ENCODE data around the gene NCDN. TPM values are rescaled to one million over a fixed set of nuclear protein-coding genes. Genes with fewer than 3 reads are reported as not detected.

Gene NCDN
- total and polyA plus RNA-seq, 7 experiments from 2014 or later = 17.1 to 38.6 (median 23.9) TPM

- Histone ChIP-seq H3K27ac (ENCODE audit: low read depth, low read length) (peak overlapping the region; percentile 77), H3K4me1 (ENCODE audit: control insufficient read depth in 2 of 2, insufficient read depth in 2 of 2, low read length in 2 of 2) (peaks cover 16 to 19% of the 10 kb centered on the region in 2 donors), H3K9me3 (ENCODE audit: control insufficient read depth in 2 of 3, low read length in 3 of 3) (no peaks in the 10 kb centered on the region), H3K36me3 (ENCODE audit: control insufficient read depth in 2 of 3, insufficient read depth in 3 of 3, low read length in 3 of 3) (peaks cover 0 to 21% (median 0%) of the 10 kb centered on the region in 3 experiments), H3K4me3 (ENCODE audit: low read length) (no peak overlapping the region), H3K27me3 (ENCODE audit: control insufficient read depth in 2 of 2, insufficient read depth in 2 of 2, low read length in 2 of 2) (no peaks in the 10 kb centered on the region)
- H3K9me3 Mint-ChIP-seq = no peaks in the 10 kb centered on the region
- H3K36me3 Mint-ChIP-seq = peaks cover 0 to 6% (median 0%) of the 10 kb centered on the region in 5 donors
- POLR2A ChIA-PET = interaction anchor here (1.7 kb wide), 1 partner anchor 211 kb away, joined by 5 read pairs; the partner anchor contains the start of gene CLSPN
- CTCF ChIA-PET = interaction anchor here (0.6 to 4.9 kb wide), 3 partner anchors 9 to 189 kb away, joined by 4 to 47 read pairs (median 4); no protein-coding TSS in a partner anchor
- peak overlapping the region in 9 of 10 donors; percentile 15 to 99 (median 80) for H3K4me3 Mint-ChIP-seq
- ATAC-seq (no peak), DNase-seq (peak in 3 of 9 donors; percentile 39 to 62 (median 48))
- H3K27me3 Mint-ChIP-seq = no peaks in the 10 kb centered on the region
- peak overlapping the region; percentile 18 to 88 (median 78) for H3K27ac Mint-ChIP-seq
- peaks cover 38 to 62% (median 54%) of the 10 kb centered on the region in 7 donors for H3K4me1 Mint-ChIP-seq
- intact Hi-C loops (cut with micrococcal nuclease) = loop anchor here in 1 of 2 donors (5.0 kb wide), 1 partner anchor 528 kb away; the partner anchor contains the start of gene ADPRS
These were observed 1.8 kb downstream of the NCDN start for GRCh38 chr1:35559317-35559944.

DNA sequence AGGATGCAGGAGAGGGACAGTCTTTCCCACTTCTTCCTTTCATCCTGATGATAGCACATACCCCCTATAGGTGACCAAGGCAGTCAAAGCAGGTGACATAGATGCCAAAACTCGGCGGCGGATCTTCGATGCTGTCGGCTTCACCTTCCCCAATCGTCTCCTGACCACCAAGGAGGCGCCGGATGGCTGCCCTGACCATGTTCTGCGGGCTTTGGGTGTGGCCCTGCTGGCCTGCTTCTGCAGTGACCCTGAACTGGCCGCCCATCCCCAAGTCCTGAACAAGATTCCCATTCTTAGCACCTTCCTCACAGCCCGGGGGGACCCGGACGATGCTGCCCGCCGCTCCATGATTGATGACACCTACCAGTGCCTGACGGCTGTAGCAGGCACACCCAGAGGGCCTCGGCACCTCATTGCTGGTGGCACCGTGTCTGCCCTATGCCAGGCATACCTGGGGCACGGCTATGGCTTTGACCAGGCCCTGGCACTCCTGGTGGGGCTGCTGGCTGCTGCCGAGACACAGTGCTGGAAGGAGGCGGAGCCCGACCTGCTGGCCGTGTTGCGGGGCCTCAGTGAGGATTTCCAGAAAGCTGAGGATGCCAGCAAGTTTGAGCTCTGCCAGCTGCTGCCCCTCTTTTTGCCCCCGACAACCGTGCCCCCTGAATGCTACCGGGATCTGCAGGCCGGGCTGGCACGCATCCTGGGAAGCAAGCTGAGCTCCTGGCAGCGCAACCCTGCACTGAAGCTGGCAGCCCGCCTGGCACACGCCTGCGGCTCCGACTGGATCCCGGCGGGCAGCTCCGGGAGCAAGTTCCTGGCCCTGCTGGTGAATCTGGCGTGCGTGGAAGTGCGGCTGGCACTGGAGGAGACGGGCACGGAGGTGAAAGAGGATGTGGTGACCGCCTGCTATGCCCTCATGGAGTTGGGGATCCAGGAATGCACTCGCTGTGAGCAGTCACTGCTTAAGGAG, 2.9 kb downstream of the NCDN start:
- Histone ChIP-seq H3K27me3 (ENCODE audit: control insufficient read depth in 2 of 2, insufficient read depth in 2 of 2, low read length in 2 of 2) (no peaks in the 10 kb centered on the region), H3K9me3 (ENCODE audit: control insufficient read depth in 2 of 3, low read length in 3 of 3) (no peaks in the 10 kb centered on the region), H3K4me3 (ENCODE audit: low read length) (no peak overlapping the region), H3K27ac (ENCODE audit: low read depth, low read length) (peak overlapping the region; percentile 77), H3K4me1 (ENCODE audit: control insufficient read depth in 2 of 2, insufficient read depth in 2 of 2, low read length in 2 of 2) (peaks cover 12 to 16% of the 10 kb centered on the region in 2 donors), H3K36me3 (ENCODE audit: control insufficient read depth in 2 of 3, insufficient read depth in 3 of 3, low read length in 3 of 3) (peaks cover 0 to 26% (median 0%) of the 10 kb centered on the region in 3 experiments)
- Mint-ChIP-seq H3K4me1 (peaks cover 32 to 58% (median 48%) of the 10 kb centered on the region in 7 donors), H3K9me3 (no peaks in the 10 kb centered on the region), H3K27ac (peak overlapping the region in 8 of 9 donors; percentile 18 to 88 (median 80)), H3K4me3 (peak overlapping the region in 1 of 10 donors; percentile 53), H3K27me3 (no peaks in the 10 kb centered on the region), H3K36me3 (peaks cover 0 to 8% (median 0%) of the 10 kb centered on the region in 5 donors)
- DNase-seq (no peak), ATAC-seq (no peak)
- intact Hi-C loops (cut with micrococcal nuclease) = no loop called here
- CTCF ChIA-PET = interaction anchor here (1.8 to 4.9 kb wide), 2 partner anchors 12 to 109 kb away, joined by 7 to 47 read pairs; partner anchors contain the start of gene TFAP2E
- POLR2A ChIA-PET = interaction anchor here (0.5 to 2.0 kb wide), 5 partner anchors 21 to 398 kb away, joined by 3 to 6 read pairs (median 4); partner anchors contain the start of gene CLSPN

DNA sequence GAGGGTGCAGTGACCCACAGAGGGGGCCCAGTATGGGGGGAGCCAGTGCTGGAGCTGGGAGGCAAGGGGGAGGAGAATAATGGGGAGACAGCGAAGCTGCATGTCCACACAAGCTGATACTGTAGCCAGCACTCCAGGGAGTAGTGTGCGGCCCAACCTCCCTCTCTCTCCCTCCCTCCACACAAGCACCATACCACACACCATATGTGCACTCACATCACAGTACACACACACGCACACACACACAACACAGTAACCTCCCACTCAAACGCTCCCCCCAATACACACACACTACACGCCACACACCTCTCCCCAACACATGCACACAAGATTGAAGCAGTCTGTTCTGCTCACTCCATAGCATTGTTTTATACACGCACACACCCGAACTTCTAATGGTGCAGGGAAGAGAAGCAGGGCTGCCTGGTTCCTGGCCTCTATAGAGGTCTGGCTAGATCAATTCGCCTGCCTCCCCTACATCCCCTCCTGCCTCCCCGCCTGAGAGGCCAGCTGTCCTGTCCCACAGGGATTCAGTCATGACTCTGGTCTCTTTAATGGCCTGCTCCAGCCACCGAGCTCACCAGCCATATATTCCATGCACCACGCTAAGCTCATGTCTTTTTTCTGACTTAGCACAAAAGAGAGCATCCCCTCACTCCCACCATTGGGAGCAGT, 3.8 kb downstream of the NCDN start:
- ATAC-seq (no peak), DNase-seq (peak in 1 of 9 donors; percentile 9)
- Mint-ChIP-seq H3K27ac (peak overlapping the region in 7 of 9 donors; percentile 13 to 89 (median 73)), H3K9me3 (no peaks in the 10 kb centered on the region), H3K4me1 (peaks cover 23 to 49% (median 39%) of the 10 kb centered on the region in 7 donors), H3K36me3 (peaks cover 0 to 8% (median 0%) of the 10 kb centered on the region in 5 donors), H3K4me3 (peak overlapping the region in 3 of 10 donors; percentile 5 to 22 (median 14)), H3K27me3 (no peaks in the 10 kb centered on the region)
- H3K27ac ChIP-seq (ENCODE audit: low read depth, low read length) = no peak overlapping the region
- no peak overlapping the region for H3K4me3 ChIP-seq (ENCODE audit: low read length)
- intact Hi-C loops (cut with micrococcal nuclease) = no loop called here
- peaks cover 0 to 28% (median 0%) of the 10 kb centered on the region in 3 experiments for H3K36me3 ChIP-seq (ENCODE audit: control insufficient read depth in 2 of 3, insufficient read depth in 3 of 3, low read length in 3 of 3)
- no peaks in the 10 kb centered on the region for H3K27me3 ChIP-seq (ENCODE audit: control insufficient read depth in 2 of 2, insufficient read depth in 2 of 2, low read length in 2 of 2)
- POLR2A ChIA-PET = interaction anchor here (0.5 to 2.0 kb wide), 3 partner anchors 22 to 399 kb away, joined by 3 to 6 read pairs (median 3); no protein-coding TSS in a partner anchor
- peaks cover 3 to 9% of the 10 kb centered on the region in 2 donors for H3K4me1 ChIP-seq (ENCODE audit: control insufficient read depth in 2 of 2, insufficient read depth in 2 of 2, low read length in 2 of 2)
- no peaks in the 10 kb centered on the region for H3K9me3 ChIP-seq (ENCODE audit: control insufficient read depth in 2 of 3, low read length in 3 of 3)
- CTCF ChIA-PET = interaction anchor here (1.1 to 4.9 kb wide), 3 partner anchors 11 to 154 kb away, joined by 5 to 47 read pairs (median 7); partner anchors contain the start of gene TFAP2E

DNA sequence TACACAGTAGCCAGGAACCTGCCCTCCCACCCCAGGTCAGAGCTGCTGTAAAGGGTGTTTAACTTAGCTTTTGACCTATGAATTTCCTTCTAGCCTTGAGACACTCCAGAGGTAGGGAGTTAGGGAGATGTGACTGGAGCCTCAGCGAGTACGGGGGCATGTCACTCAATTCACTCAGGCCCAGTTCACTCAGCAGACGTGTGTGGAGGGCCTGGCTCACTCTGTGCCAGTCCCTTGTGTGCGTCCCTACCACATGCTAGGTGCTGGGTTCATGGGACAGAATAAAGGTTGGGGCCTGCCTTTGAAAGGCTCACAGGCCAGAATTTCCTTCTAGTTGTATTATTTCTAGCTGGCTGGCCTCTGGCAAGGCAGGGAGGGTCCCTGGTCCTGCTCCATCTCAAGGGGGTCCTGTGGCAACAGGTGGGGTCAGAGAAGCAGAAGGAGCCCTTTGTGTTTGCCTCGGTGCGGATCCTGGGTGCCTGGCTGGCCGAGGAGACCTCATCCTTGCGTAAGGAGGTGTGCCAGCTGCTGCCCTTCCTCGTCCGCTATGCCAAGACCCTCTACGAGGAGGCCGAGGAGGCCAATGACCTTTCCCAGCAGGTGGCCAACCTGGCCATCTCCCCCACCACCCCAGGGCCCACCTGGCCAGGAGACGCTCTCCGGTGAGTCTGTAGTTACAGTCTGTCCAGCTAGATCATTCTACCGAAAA, 4.5 kb downstream of the NCDN start:
- CTCF ChIA-PET = interaction anchor here (1.1 to 4.9 kb wide), 3 partner anchors 11 to 153 kb away, joined by 5 to 47 read pairs (median 7); partner anchors contain the start of gene TFAP2E
- H3K27me3 Mint-ChIP-seq = no peaks in the 10 kb centered on the region
- intact Hi-C loops (cut with micrococcal nuclease) = no loop called here
- H3K4me3 Mint-ChIP-seq = peak overlapping the region in 2 of 10 donors; percentile 22 to 26
- H3K36me3 ChIP-seq (ENCODE audit: control insufficient read depth in 2 of 3, insufficient read depth in 3 of 3, low read length in 3 of 3) = peaks cover 0 to 31% (median 0%) of the 10 kb centered on the region in 3 experiments
- POLR2A ChIA-PET = interaction anchor here (2.0 kb wide), 1 partner anchor 111 kb away, joined by 6 read pairs; no protein-coding TSS in a partner anchor
- peaks cover 0 to 8% of the 10 kb centered on the region in 2 donors for H3K4me1 ChIP-seq (ENCODE audit: control insufficient read depth in 2 of 2, insufficient read depth in 2 of 2, low read length in 2 of 2)
- H3K9me3 ChIP-seq (ENCODE audit: control insufficient read depth in 2 of 3, low read length in 3 of 3) = no peaks in the 10 kb centered on the region
- peaks cover 19 to 46% (median 36%) of the 10 kb centered on the region in 7 donors for H3K4me1 Mint-ChIP-seq
- no peak overlapping the region for H3K4me3 ChIP-seq (ENCODE audit: low read length)
- H3K27ac Mint-ChIP-seq = peak overlapping the region in 5 of 9 donors; percentile 14 to 80 (median 26)
- no peaks in the 10 kb centered on the region for H3K27me3 ChIP-seq (ENCODE audit: control insufficient read depth in 2 of 2, insufficient read depth in 2 of 2, low read length in 2 of 2)
- no peak for DNase-seq
- H3K36me3 Mint-ChIP-seq = peaks cover 0 to 10% (median 3%) of the 10 kb centered on the region in 5 donors
- no peak for ATAC-seq
- H3K27ac ChIP-seq (ENCODE audit: low read depth, low read length) = no peak overlapping the region
- H3K9me3 Mint-ChIP-seq = no peaks in the 10 kb centered on the region

- H3K9me3 ChIP-seq (ENCODE audit: control insufficient read depth in 2 of 3, low read length in 3 of 3) = no peaks in the 10 kb centered on the region
- Mint-ChIP-seq H3K4me3 (no peak overlapping the region), H3K36me3 (peaks cover 0 to 10% (median 3%) of the 10 kb centered on the region in 5 donors), H3K9me3 (no peaks in the 10 kb centered on the region), H3K27me3 (no peaks in the 10 kb centered on the region), H3K4me1 (peaks cover 20 to 39% (median 34%) of the 10 kb centered on the region in 7 donors), H3K27ac (peak overlapping the region in 3 of 9 donors; percentile 25 to 52 (median 43))
- CTCF ChIA-PET = interaction anchor here (4.9 kb wide), 1 partner anchor 112 kb away, joined by 47 read pairs; no protein-coding TSS in a partner anchor
- ATAC-seq = no peak
- POLR2A ChIA-PET = no interaction called here
- peaks cover 0 to 24% (median 0%) of the 10 kb centered on the region in 3 experiments for H3K36me3 ChIP-seq (ENCODE audit: control insufficient read depth in 2 of 3, insufficient read depth in 3 of 3, low read length in 3 of 3)
- no peak overlapping the region for H3K27ac ChIP-seq (ENCODE audit: low read depth, low read length)
- no peak overlapping the region for H3K4me3 ChIP-seq (ENCODE audit: low read length)
- peaks cover 0 to 6% of the 10 kb centered on the region in 2 donors for H3K4me1 ChIP-seq (ENCODE audit: control insufficient read depth in 2 of 2, insufficient read depth in 2 of 2, low read length in 2 of 2)
- no peak for DNase-seq
- intact Hi-C loops (cut with micrococcal nuclease) = no loop called here
- H3K27me3 ChIP-seq (ENCODE audit: control insufficient read depth in 2 of 2, insufficient read depth in 2 of 2, low read length in 2 of 2) = no peaks in the 10 kb centered on the region
These were observed 5.6 kb downstream of the NCDN start for GRCh38 chr1:35563166-35563565.

All from naive thymus-derived CD4-positive, alpha-beta T cell (primary cell).